Effector memory CD8-positive, alpha-beta T cell (primary cell): ENCODE results near the gene RASA3.
A peak's percentile ranks its signal among the peaks of the same experiment; 100 is the strongest.
"Not testable (repeated sequence)": the region's sequence is repeated elsewhere in the genome, so short reads cannot be mapped to it uniquely, and the experiment has no call there.

ENCODE experiments used
- ATAC-seq: fragments of 150-1000 bp; cut with Tn5 transposase; replicated peaks from 2 replicates; pipeline ENCODE4 v1.10.0; 2021; ENCODE audit warnings: mild to moderate bottlenecking, moderate library complexity
- DNase-seq, 3 experiments: peaks; one replicate each; pipeline ENCODE4 v3.0.0; 2021
- H3K27ac Mint-ChIP-seq, 2 donors: one replicate each; pipeline ENCODE4 v1.8.0; 2022; ENCODE audit warnings: mild to moderate bottlenecking in 2 of 2, mixed read lengths in 2 of 2, moderate library complexity in 2 of 2
- H3K27me3 Mint-ChIP-seq, 2 donors: one replicate each; pipeline ENCODE4 v1.8.0; 2022; ENCODE audit warnings: mixed read lengths in 2 of 2
- H3K36me3 Mint-ChIP-seq: one replicate; pipeline ENCODE4 v1.8.0; 2022; ENCODE audit warnings: mild to moderate bottlenecking, moderate library complexity, mixed read lengths; ENCODE audit not compliant: insufficient read depth
- H3K4me1 Mint-ChIP-seq, 2 donors: one replicate each; pipeline ENCODE4 v1.8.0; 2022; ENCODE audit warnings: low read depth in 2 of 2, mixed read lengths in 2 of 2
- H3K4me3 Mint-ChIP-seq, 2 donors: one replicate each; pipeline ENCODE4 v1.8.0; 2022; ENCODE audit warnings: mild to moderate bottlenecking in 2 of 2, mixed read lengths in 2 of 2, moderate library complexity in 2 of 2
- H3K9me3 Mint-ChIP-seq, 2 donors: one replicate each; pipeline ENCODE4 v1.8.0; 2022; ENCODE audit warnings: mixed read lengths in 2 of 2

The RASA3 gene

GRCh38 chr13:114107686-114108081 lies 24.7 kb downstream of the RASA3 start:
- ATAC-seq (no peak), DNase-seq (no peak)
- peak overlapping the region; percentile 96 for H3K27ac Mint-ChIP-seq
- peaks cover 57 to 64% of the 10 kb centered on the region in 2 donors for H3K4me1 Mint-ChIP-seq
- H3K27me3 Mint-ChIP-seq, result no peaks in the 10 kb centered on the region
- H3K4me3 Mint-ChIP-seq, result peak overlapping the region; percentile 85 to 88
- no peaks in the 10 kb centered on the region for H3K9me3 Mint-ChIP-seq
- H3K36me3 Mint-ChIP-seq, result peaks cover 73% of the 10 kb centered on the region

- Mint-ChIP-seq H3K27ac (peak overlapping the region; percentile 96), H3K36me3 (peaks cover 73% of the 10 kb centered on the region), H3K4me3 (peak overlapping the region; percentile 54 to 63), H3K9me3 (no peaks in the 10 kb centered on the region), H3K27me3 (no peaks in the 10 kb centered on the region), H3K4me1 (peaks cover 60 to 61% of the 10 kb centered on the region in 2 donors)
- DNase-seq (no peak), ATAC-seq (no peak)
These were observed 25.3 kb downstream of the RASA3 start for GRCh38 chr13:114106991-114107685.

- H3K4me3 Mint-ChIP-seq, result peak overlapping the region; percentile 63 to 65
These were observed 25.9 kb downstream of the RASA3 start for GRCh38 chr13:114106526-114106925.

DNA sequence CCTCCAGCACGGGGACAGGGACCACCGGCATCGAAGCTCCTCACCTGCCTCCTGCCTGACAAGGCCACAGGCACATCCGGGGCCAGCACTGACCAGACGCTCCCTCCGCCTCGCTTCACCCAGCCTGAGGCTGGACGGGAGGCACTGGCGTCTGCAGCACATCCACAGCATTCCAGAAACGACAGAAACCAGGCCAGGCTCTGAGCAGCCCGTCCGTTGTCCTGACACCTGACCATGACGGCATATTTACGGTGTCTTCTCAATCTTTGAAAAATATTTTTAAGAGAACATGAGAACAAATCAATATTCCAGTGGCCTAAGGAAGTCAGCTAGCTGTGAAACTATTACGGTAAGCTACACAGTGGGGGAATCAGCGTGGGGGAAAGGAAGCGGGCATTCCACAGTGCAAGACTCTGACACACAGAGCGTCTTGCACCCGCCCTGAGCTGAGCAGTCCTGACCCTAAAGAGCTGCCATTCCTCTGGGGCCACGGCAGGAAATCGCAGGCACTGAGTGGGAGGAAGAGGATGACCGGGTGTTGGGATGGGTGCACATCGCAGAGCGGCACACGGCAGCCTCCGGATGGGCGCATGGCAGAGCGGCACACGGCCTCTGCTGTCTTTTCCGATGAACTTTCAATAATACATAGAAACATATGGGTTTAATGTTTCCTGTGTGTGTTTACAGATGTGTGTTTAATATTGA lies 26.8 kb downstream of the RASA3 start:
- H3K27me3 Mint-ChIP-seq, result no peaks in the 10 kb centered on the region
- ATAC-seq (no peak), DNase-seq (no peak)
- H3K9me3 Mint-ChIP-seq, result no peaks in the 10 kb centered on the region
- H3K27ac Mint-ChIP-seq, result peak overlapping the region; percentile 77 to 95
- H3K4me1 Mint-ChIP-seq, result peaks cover 62 to 70% of the 10 kb centered on the region in 2 donors
- peak overlapping the region; percentile 63 to 65 for H3K4me3 Mint-ChIP-seq
- H3K36me3 Mint-ChIP-seq, result peaks cover 76% of the 10 kb centered on the region

More at GRCh38 chr13:114106526-114106925, 25.9 kb downstream of the RASA3 start:
- peaks cover 71% of the 10 kb centered on the region for H3K36me3 Mint-ChIP-seq
- no peaks in the 10 kb centered on the region for H3K9me3 Mint-ChIP-seq
- peak overlapping the region; percentile 77 to 96 for H3K27ac Mint-ChIP-seq
- peaks cover 60 to 65% of the 10 kb centered on the region in 2 donors for H3K4me1 Mint-ChIP-seq
- DNase-seq (no peak), ATAC-seq (no peak)
- H3K27me3 Mint-ChIP-seq, result no peaks in the 10 kb centered on the region

DNA sequence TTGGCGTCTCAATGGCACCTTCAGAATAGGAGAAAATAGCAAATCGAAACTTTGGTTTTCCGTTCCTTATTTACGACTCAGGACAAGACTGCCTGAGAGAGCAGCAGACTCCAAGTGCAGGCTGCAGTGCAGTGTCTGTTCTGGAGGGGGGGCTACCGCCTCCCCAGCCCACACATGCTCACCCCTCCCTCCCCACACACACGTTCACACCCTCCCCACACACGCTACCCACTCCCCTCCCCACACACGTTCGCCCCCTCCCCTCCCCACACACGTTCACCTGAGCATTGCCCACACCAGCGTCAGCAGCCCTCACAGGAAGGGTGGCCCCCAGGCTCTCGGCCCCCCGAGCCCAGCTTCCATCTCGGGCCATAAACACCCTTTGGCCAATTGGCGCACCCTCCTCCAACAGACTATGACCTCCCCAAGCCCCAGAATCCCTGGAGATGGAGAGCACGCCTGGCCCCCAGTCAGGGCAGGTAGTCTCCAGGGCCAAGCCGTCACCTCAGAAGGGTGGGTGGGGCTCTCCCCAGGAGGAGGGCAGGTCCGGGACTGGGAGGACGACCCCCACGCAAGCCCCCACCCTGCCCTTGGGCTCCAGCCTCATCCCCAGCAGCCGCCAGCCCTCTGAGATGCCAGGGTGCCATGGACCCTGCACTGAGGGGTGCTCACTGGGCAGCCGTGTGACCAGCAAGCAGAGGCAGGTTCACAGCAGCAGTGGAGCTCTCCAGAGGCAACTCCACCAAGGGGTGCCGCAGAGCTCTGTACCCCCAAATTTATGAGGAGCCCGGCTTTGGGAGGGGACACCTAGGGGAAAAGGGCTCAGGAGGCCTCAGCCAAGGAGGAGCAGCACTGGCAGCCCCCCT lies 27.5 kb downstream of the RASA3 start:
- peak overlapping the region; percentile 89 to 95 for H3K27ac Mint-ChIP-seq
- H3K4me1 Mint-ChIP-seq, result peaks cover 62 to 66% of the 10 kb centered on the region in 2 donors
- peaks cover 78% of the 10 kb centered on the region for H3K36me3 Mint-ChIP-seq

GRCh38 chr13:114103801-114104654 lies 28.4 kb downstream of the RASA3 start:
- peaks cover 54 to 61% of the 10 kb centered on the region in 2 donors for H3K4me1 Mint-ChIP-seq
- H3K27ac Mint-ChIP-seq, result peak overlapping the region; percentile 89 to 95
- peak overlapping the region; percentile 63 to 65 for H3K4me3 Mint-ChIP-seq

More for the DNA sequence above, 27.5 kb downstream of the RASA3 start:
- ATAC-seq (peak; percentile 48), DNase-seq (no peak)
- Mint-ChIP-seq H3K4me3 (peak overlapping the region; percentile 63 to 65), H3K27me3 (no peaks in the 10 kb centered on the region), H3K9me3 (no peaks in the 10 kb centered on the region)

GRCh38 chr13:114103289-114103621 lies 29.2 kb downstream of the RASA3 start:
- not testable (repeated sequence) for ATAC-seq, DNase-seq, H3K9me3 Mint-ChIP-seq, H3K27me3 Mint-ChIP-seq
- Mint-ChIP-seq H3K4me1 (peaks cover 50 to 59% of the 10 kb centered on the region in 2 donors), H3K27ac (peak overlapping the region; percentile 35 to 83), H3K36me3 (peaks cover 67% of the 10 kb centered on the region), H3K4me3 (peak overlapping the region; percentile 21 to 38)

More at GRCh38 chr13:114103801-114104654, 28.4 kb downstream of the RASA3 start:
- H3K36me3 Mint-ChIP-seq, result peaks cover 73% of the 10 kb centered on the region
- peak; percentile 59 for ATAC-seq
- no peaks in the 10 kb centered on the region for H3K9me3 Mint-ChIP-seq
- H3K27me3 Mint-ChIP-seq, result no peaks in the 10 kb centered on the region
- peak; percentile 29 to 44 (median 35) for DNase-seq

- Mint-ChIP-seq H3K4me3 (peak overlapping the region; percentile 21 to 38), H3K36me3 (peaks cover 67% of the 10 kb centered on the region), H3K27me3 (no peaks in the 10 kb centered on the region), H3K9me3 (no peaks in the 10 kb centered on the region), H3K4me1 (peaks cover 50 to 59% of the 10 kb centered on the region in 2 donors), H3K27ac (peak overlapping the region; percentile 83)
- ATAC-seq, result no peak
- DNase-seq, result no peak
These were observed 29.7 kb downstream of the RASA3 start for GRCh38 chr13:114102521-114103288.

DNA sequence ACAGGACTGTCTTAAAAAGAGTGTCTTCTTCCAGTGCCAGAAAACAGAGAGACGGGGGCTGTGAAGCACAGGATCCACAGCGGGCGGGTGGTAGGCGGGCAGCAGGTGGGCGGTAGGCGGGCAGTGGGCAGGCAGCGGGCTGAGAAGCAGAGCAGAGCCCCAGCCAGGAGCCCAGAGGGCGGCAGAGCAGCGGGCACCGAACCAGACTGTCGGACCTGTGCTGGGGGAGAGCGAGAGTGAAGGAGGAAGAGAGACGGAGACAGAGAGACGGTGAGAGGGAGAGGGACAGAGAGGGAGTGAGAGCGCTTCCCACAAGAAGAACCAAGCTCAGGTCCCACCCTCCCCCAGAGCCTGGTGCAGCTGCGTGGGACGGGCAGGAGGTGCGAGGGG lies 30.3 kb downstream of the RASA3 start:
- Mint-ChIP-seq H3K27ac (peak overlapping the region; percentile 62 to 83), H3K27me3 (no peaks in the 10 kb centered on the region), H3K9me3 (no peaks in the 10 kb centered on the region), H3K4me1 (peaks cover 53 to 61% of the 10 kb centered on the region in 2 donors), H3K4me3 (peak overlapping the region; percentile 21 to 53), H3K36me3 (peaks cover 69% of the 10 kb centered on the region)
- ATAC-seq (no peak), DNase-seq (no peak)

- Mint-ChIP-seq H3K36me3 (peaks cover 69% of the 10 kb centered on the region), H3K27ac (peak overlapping the region; percentile 62 to 83), H3K4me1 (peaks cover 56 to 64% of the 10 kb centered on the region in 2 donors), H3K4me3 (peak overlapping the region; percentile 53 to 67), H3K9me3 (no peaks in the 10 kb centered on the region), H3K27me3 (no peaks in the 10 kb centered on the region)
- ATAC-seq, result no peak
- no peak for DNase-seq
These were observed 30.9 kb downstream of the RASA3 start for GRCh38 chr13:114101358-114102130.

DNA sequence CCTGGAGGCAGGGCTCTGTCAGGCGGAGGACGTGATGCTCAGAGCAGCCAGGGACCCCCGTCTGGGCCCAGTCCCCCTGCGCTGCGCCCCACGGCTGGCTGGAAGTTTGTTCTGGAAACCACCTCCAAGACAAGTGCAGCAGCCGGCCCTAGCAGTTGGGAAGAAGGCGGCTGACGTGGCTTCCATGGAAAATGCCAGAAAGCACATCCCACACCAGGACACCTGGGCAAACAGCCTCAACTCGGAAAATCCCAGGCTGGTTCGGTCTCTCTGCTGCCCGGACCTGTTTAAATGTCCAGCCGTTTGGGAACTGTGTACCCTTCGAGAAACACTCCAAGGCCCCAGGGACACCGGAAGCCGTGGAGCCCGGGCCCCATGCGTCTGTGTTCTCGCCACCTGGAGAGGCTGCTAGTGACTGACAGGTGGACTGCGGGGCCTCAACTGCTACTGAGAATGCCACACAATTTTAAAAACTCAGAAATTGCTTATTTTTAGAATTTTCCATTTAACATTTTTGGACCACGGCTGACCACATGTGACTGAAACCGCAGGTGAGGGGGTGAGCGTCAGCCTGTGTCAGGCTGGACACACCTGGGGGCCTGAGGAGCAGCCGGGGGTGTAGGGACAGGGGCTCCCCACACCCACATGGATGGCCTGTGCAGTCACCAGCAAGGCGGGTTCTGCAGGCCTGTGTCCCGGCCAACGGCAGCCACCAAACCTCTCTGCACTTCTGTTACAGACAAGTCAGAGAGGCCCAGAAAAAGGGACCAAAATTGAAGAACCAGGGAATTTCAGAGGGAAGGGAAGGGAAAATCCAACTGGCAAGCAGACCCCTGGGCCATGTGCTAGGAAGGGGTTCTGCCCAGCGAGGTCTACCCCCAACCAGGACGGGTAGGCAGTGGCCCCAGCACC lies 31.7 kb downstream of the RASA3 start:
- H3K4me1 Mint-ChIP-seq, result peaks cover 58 to 67% of the 10 kb centered on the region in 2 donors
- H3K27ac Mint-ChIP-seq, result peak overlapping the region; percentile 80 to 83
- H3K4me3 Mint-ChIP-seq, result peak overlapping the region; percentile 18 to 67
- no peaks in the 10 kb centered on the region for H3K27me3 Mint-ChIP-seq
- no peak for ATAC-seq
- H3K36me3 Mint-ChIP-seq, result peaks cover 71% of the 10 kb centered on the region
- no peaks in the 10 kb centered on the region for H3K9me3 Mint-ChIP-seq
- DNase-seq, result no peak
